HG02970 (cell line): Measurements from ENCODE around the gene PLA2G4B.

ENCODE experiments used
- ATAC-seq: cut with Tn5 transposase; IDR thresholded peaks from one replicate; pipeline ENCODE4 v1.9.1; 2021; ENCODE audit warnings: mild to moderate bottlenecking, moderate library complexity, moderate number of reproducible peaks; ENCODE audit not compliant: unreplicated experiment, low FRiP score

Gene PLA2G4B

DNA sequence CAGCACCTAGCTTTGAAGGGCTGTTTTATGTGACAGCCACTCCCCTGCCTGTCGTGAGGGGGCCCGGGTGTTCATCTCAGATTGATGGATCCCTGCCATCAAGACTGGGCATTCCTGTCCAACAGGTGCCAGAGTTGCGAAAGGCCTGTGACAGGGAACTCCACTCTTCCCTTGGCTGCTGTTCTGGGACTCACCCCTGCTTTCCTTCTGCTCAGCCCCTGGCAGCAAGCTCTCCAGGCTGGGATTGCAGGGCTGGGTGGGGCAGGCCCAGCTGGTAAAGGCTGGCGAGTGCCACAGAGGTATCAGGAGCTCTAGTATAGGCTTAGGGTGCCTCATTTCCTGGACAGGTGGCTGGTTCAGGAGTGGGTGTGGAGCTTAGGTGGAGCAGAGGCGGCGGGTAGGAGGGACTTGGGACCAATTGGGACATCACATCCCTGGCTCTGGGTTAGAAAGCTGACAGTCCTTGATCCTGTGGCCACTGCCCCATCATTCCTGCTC lies at the start of gene PLA2G4B:
TSS of gene PLA2G4B (plus strand) at position 448 of the 498 bp plus-strand sequence. CDS start 67 bp downstream, outside the sequence.
- no peak for ATAC-seq

DNA sequence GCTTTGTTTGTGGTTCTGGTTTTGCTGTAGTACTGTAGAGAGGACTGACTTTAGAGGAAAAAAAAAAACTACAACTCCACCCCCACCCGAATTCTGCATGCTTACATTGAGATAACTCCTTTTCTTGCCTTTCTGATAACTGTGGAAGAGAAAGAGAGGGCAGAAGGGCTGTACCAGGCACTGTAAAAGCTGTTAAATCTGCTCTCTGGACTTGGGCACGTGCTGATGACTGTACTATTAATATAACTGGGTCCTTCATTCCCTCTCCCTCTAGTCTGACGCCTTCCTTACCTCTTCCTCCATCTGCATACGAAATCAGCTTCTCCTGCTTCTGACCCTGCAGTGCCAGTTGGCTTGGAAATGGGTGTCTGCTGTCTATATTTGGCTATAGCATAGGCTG lies 49.4 kb upstream of the PLA2G4B start:
- no peak for ATAC-seq

DNA sequence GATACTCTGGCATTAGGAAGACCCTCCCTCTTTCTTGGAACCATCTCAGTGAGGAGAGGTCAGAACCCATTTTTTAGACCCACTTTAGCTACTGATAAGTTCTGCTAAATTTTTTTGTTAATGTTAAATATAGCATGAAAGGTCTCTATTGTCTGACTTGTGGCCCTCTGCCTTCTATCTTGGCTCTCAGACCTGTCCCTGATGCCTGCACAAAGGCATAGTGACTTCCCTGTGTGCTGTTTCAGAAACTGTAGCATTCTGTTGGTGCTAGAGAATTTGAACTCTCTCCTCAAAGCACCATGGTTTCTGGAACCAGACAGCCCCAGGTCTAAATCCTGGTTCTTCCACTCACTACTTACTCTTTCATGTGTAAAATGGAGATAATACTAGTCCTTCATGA lies 49.0 kb upstream of the PLA2G4B start:
- ATAC-seq = no peak

GRCh38 chr15:41790169-41790568 lies 48.5 kb upstream of the PLA2G4B start:
- ATAC-seq = no peak

GRCh38 chr15:41790756-41791546 lies 47.7 kb upstream of the PLA2G4B start:
- ATAC-seq = no peak

DNA sequence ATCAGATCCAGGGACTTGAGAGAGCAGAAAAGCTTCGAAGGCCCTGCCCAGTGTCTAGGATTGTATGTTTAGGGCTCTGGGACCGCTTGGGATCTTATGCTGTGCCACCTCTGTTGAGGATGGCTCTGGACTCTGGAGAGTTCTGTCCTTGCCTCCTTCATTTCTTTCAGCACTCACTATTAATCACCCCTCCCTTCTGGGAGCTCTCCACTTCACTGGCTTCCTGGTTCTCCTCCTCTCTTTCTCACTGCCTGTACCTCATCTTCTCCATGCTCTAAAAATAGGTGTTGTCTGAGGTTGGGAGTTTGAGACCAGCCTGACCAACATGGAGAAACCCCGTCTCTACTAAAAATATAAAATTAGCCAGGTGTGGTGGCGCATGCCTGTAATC lies 47.1 kb upstream of the PLA2G4B start:
- no peak for ATAC-seq

GRCh38 chr15:41792000-41792637 lies 46.5 kb upstream of the PLA2G4B start:
- no peak for ATAC-seq

DNA sequence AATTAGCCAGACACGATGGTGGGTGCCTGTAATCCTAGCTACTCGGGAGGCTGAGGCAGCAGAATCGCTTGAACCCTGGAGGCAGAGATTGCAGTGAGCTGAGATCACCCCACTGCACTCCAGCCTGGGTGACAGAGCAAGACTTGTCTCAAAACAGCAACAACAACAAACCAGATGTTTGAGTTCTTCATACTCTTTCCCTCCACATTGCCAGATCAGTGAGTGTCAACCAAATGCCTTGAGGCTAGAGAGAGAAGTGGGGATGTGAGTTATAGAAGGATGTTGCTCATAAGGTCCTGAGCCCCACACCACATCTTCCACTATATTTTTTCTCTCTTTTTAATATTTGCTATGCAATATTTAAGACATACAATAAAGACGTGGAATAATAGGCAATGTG lies 44.6 kb upstream of the PLA2G4B start:
- ATAC-seq = no peak

DNA sequence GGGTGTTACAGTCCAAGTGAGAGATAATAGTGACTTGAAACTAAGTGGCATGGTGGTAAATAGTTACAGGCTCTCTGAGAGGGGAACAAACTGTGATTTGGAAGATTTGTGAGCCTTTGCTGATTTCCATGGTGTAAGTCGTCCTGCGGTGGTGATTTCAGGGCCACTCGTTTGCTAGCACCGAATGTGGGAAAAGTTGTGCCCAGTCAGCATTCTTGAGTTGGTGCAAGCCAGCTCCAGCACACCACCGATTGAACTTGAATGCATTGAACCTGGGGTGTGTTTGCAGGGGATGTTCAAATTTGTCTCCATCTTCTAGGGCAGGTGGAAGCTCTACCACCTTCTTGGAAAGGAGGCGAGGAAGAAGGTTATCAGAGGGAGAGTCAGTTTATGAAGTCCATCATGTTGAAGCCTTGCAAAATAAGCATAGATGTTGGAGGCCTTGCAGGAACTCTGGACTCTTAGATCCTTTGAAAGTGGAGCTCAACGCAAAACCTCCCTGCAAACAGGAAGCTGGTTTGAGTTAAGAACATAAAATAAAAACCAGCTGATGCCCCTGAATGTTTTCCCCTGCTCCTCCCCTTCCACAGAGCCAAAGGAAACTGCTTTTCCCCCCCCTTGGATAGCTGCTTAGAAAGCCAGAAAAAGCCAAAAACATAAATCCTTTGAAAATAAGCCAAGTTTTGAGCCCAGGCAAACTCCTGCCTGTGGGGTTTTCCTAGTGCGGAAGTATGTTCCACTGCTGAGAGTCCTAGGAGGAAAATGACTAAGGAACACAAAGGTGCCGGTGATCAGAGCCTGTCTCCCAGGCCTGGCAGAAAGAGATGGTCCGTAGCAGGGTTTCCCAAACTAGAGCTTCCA lies 42.4 kb upstream of the PLA2G4B start:
- no peak for ATAC-seq

GRCh38 chr15:41797201-41797944 lies 41.3 kb upstream of the PLA2G4B start:
- ATAC-seq = no peak

DNA sequence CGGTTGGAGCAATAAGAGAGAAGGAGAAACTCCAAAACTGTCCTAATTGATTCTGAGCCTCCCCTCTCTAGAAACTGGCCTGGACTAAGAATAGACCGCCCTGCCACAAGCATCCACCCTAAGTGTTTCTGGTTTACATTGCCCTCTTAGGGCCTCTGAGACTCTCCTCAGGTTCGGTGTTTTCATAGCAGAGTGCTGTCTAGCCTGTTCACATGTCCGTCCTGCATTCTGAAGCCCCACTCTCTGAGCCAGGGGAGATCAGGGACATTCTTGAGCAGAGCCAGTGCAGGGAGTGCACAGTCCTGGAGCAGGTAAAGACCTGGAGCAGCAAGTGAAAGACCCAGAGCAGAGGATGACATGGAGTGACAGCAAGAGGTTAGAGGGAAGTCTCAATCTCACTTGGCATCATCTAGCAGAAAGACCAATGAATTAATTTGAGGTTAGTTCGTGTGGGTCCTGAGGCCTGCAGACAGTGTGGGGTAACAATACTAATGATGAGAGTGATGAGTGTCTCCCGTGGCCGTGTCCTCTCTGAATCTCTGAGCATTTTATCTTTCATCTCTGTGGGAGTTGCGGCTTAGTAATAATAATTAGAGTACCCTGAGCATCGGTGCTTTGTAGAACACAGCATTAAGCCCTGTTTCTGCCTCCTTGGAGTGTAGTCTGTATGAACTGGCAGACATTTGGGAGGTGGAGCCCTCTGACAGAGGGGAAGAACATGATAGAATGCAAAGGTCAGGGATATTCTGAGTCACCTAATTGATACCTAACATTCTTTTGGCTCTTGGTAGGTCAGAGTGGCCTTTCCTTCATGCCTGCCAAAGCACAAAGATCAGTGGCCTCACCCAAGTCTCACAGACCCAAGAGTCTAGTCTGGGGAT lies 39.8 kb upstream of the PLA2G4B start:
- ATAC-seq = no peak

- ATAC-seq = no peak
These were observed 39.2 kb upstream of the PLA2G4B start for GRCh38 chr15:41799488-41799805.

DNA sequence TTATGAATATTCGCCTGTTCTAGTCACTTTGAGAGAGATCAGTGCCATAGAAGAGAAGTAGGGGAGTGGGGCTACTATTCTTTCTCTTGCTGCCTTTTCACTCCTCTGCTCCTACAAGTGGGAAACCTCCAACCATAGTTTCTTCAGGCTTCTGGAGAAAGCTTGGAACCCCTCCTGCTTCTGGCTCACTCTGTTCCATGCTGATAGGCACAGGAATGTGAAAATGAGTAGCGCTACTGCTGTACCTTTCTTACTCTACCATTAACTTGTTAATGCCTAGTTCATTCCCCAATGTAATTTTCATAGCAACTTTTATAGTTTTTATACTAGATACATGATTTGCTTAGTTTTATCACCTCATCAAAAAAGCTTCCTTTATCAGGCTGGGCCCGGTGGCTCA lies 37.5 kb upstream of the PLA2G4B start:
- no peak for ATAC-seq

- no peak for ATAC-seq
These were observed 36.7 kb upstream of the PLA2G4B start for GRCh38 chr15:41801850-41802455.

DNA sequence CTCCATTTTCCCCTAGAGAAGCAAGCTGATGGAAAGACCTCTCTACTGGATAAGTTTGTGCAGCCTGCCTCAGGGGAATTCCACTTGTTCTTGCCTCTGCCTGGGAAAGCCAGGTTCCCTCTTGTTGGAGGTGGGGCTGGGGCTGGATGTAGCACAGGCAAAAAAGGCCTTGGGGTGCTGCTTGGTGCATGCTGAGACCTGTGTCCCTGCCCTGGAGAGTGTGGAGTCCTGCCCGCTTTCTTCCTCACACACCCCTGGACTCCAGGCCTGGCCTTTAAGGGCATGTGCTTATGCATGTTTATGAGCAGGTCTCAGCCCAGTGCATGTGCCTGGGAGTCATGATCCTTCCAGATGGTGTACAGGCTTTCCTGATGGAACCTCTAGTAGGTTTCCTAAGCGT lies 34.3 kb upstream of the PLA2G4B start:
- ATAC-seq = no peak

DNA sequence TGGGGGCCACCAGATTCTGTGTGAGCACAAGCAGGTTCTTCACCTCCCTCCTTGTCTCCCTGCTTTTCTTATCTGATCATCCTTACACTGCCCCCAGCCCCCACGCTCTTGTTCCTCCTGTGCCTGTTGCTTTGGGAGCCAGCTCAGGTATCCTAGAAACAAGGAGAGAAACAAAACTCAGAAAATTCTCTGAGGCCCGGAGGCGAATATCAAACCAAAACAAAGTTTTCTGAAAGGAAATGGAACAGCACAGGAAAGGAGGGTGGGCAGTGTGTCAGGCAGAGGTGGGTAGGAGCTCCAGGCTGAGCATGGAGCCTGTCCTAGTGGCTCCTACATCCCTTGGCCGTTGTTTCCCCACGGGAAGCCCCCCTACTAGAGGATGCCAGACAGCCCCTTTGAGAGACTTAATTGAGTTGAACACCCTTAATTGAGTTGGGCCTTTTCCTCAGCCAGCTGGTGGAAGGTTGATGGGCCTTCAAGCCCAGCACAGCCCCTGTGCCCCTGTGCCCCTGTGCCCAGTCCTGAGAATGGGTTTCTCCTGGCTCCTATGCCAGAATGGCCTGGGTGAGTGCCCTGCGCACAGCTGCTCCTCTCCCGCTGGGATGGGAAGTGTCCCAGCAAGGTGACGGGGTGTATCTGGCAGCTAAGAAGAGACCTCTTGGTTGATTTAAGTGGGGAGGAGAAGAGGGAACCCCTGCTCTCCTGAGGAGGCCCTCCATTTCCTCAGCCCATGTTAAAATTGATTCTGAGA lies 33.6 kb upstream of the PLA2G4B start:
- no peak for ATAC-seq

- no peak for ATAC-seq
These were observed 32.9 kb upstream of the PLA2G4B start for GRCh38 chr15:41805711-41806110.
